Spleen (tissue), 7 donors: Measurements from ENCODE around the gene DOCK10.

Experiments used
- CTCF ChIP-seq, 11 experiments: fragments of 200-600 bp in 7 of 11; fragments of 450-650 bp in 4 of 11; sonication (generic) in 4 of 11; IDR thresholded peaks in 8 of 11; conservative IDR thresholded peaks in 3 of 11; 1 replicate in 7 of 11; 2 replicates in 4 of 11; pipeline versions ENCODE4 v1.4.0 to v1.8.0; 2016 to 2021; ENCODE audit warnings: antibody characterized with exemption in 11 of 11, inconsistent platforms in 4 of 11, mild to moderate bottlenecking in 1 of 11
- POLR2A ChIP-seq, 3 donors: fragments of 450-650 bp; IDR thresholded peaks; one replicate each; pipeline ENCODE4 v1.5.1; 2017; ENCODE audit warnings: antibody characterized with exemption in 3 of 3, mild to moderate bottlenecking in 1 of 3
- donor health status: DM: no; HTN: no; CAD: no; lungs with moderate emphysema.
- donor health status: DM: no; HTN: no; CAD: no.
- donor health status: DM: no; HTN: no; CAD: no.

- no peak for TF ChIP-seq CTCF (IDR thresholded peaks at IDR 0.05 in 8 of 11, conservative IDR thresholded peaks at IDR 0.05 in 3 of 11)
- no peak for TF ChIP-seq POLR2A (IDR thresholded peaks at IDR 0.05)
Measured at GRCh38 chr2:224816816-224817215, 225.5 kb downstream of the DOCK10 start.
